OCI-LY7 (cell line): ENCODE measurements around the gene FAM222A. TPM values are rescaled to one million over a fixed set of nuclear protein-coding genes. Genes with fewer than 3 reads are reported as not detected.

Experiments
- BruUV-seq: library from RNA; stranded (reverse); fragments of 400-500 nt; replicated peaks from 2 replicates; lab custom pipeline; 2021; lab: Mats Ljungman, UMichigan
- CTCF ChIA-PET: fragments of 300-600 bp; sonication (Branson Sonifier 250); formaldehyde crosslinking; loops from one replicate; lab custom pipeline; 2022; ENCODE audit warnings: antibody characterized with exemption; ENCODE audit not compliant: unreplicated experiment; lab: Charles Lee
- POLR2A ChIA-PET: fragments of 300-600 bp; sonication (Branson Sonifier 250); formaldehyde crosslinking; loops from one replicate; lab custom pipeline; 2022; ENCODE audit warnings: antibody characterized with exemption; lab: Charles Lee
- DNase-seq: peaks from one replicate; pipeline ENCODE4 v3.0.0-alpha.2; 2015; ENCODE audit warnings: low spot score
- H2AFZ ChIP-seq: fragments of 200-600 bp; sonication (generic), shearing (Covaris generic); 2 replicates; pipeline ENCODE4 v1.6.1; 2014; ENCODE audit warnings: mild to moderate bottlenecking, antibody characterized with exemption, low read length, moderate library complexity
- H3K27ac ChIP-seq: fragments of 200-600 bp; sonication (generic); 2 replicates; pipeline ENCODE4 v1.5.1; 2014; ENCODE audit warnings: mixed run types, low read depth, mild to moderate bottlenecking, moderate library complexity, low read length, inconsistent platforms; ENCODE audit not compliant: poor library complexity, severe bottlenecking
- H3K36me3 ChIP-seq: fragments of 200-600 bp; sonication (generic); 2 replicates; pipeline ENCODE4 v1.6.1; 2014; ENCODE audit warnings: mild to moderate bottlenecking, antibody characterized with exemption, low read length, moderate library complexity, mixed read lengths; ENCODE audit not compliant: insufficient read depth
- H3K4me1 ChIP-seq: fragments of 200-600 bp; sonication (generic); 2 replicates; pipeline ENCODE4 v1.5.1; 2014; ENCODE audit warnings: mild to moderate bottlenecking, low read length; ENCODE audit not compliant: insufficient read depth, poor library complexity, severe bottlenecking
- H3K4me2 ChIP-seq: fragments of 200-600 bp; sonication (generic); 2 replicates; pipeline ENCODE4 v1.6.1; 2014; ENCODE audit warnings: mild to moderate bottlenecking, low read length
- H3K4me3 ChIP-seq: fragments of 200-600 bp; sonication (generic); 2 replicates; pipeline ENCODE4 v1.5.1; 2014; ENCODE audit warnings: mild to moderate bottlenecking, low read depth, low read length; ENCODE audit not compliant: poor library complexity, severe bottlenecking
- H3K79me2 ChIP-seq: fragments of 200-600 bp; sonication (generic); 2 replicates; pipeline ENCODE4 v1.6.1; 2016; ENCODE audit warnings: low read depth, mild to moderate bottlenecking, low read length, moderate library complexity, mixed read lengths; ENCODE audit not compliant: insufficient read depth
- H3K9me2 ChIP-seq: fragments of 200-600 bp; sonication (generic); 2 replicates; pipeline ENCODE4 v1.6.1; 2016; ENCODE audit warnings: mild to moderate bottlenecking, low read length, mixed read lengths; ENCODE audit not compliant: insufficient read depth
- H3K9me3 ChIP-seq: fragments of 200-600 bp; sonication (generic); 2 replicates; pipeline ENCODE4 v1.6.1; 2014; ENCODE audit warnings: mild to moderate bottlenecking, mixed run types, low read length, mixed read lengths
- H4K20me1 ChIP-seq: fragments of 200-600 bp; sonication (generic); 2 replicates; pipeline ENCODE4 v1.6.1; 2014; ENCODE audit warnings: mild to moderate bottlenecking, antibody characterized with exemption, low read length, moderate library complexity, mixed read lengths; ENCODE audit not compliant: insufficient read depth
- CTCF ChIP-seq: fragments of 200-600 bp; sonication (generic); conservative IDR thresholded peaks from 2 replicates; pipeline ENCODE4 v1.5.1; 2014; ENCODE audit warnings: mild to moderate bottlenecking, antibody characterized with exemption, low read length, moderate library complexity, mixed read lengths
- EZH2phosphoT487 ChIP-seq: fragments of 200-600 bp; sonication (generic); IDR thresholded peaks from 2 replicates; pipeline ENCODE4 v1.6.1; 2018; ENCODE audit warnings: low read depth, borderline replicate concordance, mild to moderate bottlenecking, mixed run types, antibody characterized with exemption, low read length, moderate library complexity, mixed read lengths
- intact Hi-C: fragments of 100-400 bp; cut with micrococcal nuclease; formaldehyde crosslinking; loops from one replicate; pipeline ENCODE4 v1.10.0; 2022; ENCODE audit not compliant: unreplicated experiment
- total RNA-seq, 2 experiments: library from RNA; depleted of rRNA in 1 of 2; stranded (reverse); fragments of >200 nt in 1 of 2; shearing (Covaris generic) in 1 of 2; gene quantifications; 2 replicates each; pipeline ENCODE4 v1.2.3, GENCODE V29; 2014 to 2022

Gene FAM222A
- total RNA-seq, 2 experiments from 2014 or later: 0.98 to 1.8 TPM

DNA sequence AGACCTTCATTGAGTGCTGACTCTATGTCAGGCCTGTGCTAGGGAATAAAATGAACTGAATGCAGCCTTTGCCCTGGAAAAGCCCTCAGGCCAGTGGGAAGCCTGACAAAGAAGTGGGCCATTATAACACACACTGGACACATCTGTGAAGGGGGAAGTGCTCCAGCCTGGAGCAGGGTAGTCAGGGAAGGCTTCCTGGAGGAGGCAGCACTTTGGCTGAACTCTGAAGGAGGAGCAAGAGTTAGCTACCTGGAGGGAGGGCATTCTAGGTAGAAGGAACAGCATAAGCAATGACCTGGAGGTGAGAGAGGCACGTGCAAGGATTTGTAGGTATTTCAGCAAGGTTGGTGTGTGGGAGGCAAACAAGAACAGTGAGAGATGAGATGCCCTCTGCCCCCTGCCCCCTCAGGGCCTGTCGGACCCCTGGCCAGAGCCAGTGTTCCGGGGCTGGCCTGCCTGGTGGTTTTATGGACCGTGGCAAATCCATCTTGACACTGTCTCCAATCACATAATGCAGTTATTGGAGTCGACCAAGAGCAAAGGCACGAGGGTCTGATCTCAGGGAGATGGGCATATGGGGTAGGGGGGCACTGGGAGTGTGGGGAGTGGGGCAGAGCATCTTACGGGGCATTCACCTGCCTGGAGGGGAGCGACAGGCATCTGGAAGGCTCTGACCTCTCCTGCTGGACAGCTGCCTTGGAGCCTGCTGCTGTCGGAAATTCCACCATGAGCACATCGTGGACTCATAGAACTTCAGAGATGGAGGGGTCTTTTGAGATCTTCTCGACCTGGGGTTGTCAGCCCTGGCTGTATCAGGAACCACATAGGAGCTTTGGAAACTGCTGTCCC lies 2.7 kb upstream of the FAM222A start:
- TF ChIP-seq CTCF (no peak), EZH2phosphoT487 (no peak)
- DNase-seq: no peak
- Histone ChIP-seq H3K36me3 (no peaks in the 10 kb centered on the region), H4K20me1 (no peaks in the 10 kb centered on the region), H3K9me2 (no peaks in the 10 kb centered on the region), H3K4me2 (no peak overlapping the region), H3K4me1 (peaks cover 13% of the 10 kb centered on the region), H3K27ac (no peak overlapping the region), H3K4me3 (no peak overlapping the region), H3K9me3 (no peaks in the 10 kb centered on the region), H2AFZ (no peak overlapping the region), H3K79me2 (no peaks in the 10 kb centered on the region)
- ChIA-PET CTCF (no interaction called here), POLR2A (no interaction called here)
- intact Hi-C loops: no loop called here
- no TSS peak for BruUV-seq

GRCh38 chr12:109711596-109712461 lies 1.8 kb upstream of the FAM222A start:
- H3K4me3 ChIP-seq: no peak overlapping the region
- no peak overlapping the region for H3K4me2 ChIP-seq
- H3K9me2 ChIP-seq: no peaks in the 10 kb centered on the region
- ChIA-PET POLR2A (no interaction called here), CTCF (interaction anchor here (0.6 kb wide), 1 partner anchor 69 kb away, joined by 6 read pairs; no protein-coding TSS in a partner anchor)
- H3K27ac ChIP-seq: no peak overlapping the region
- no peaks in the 10 kb centered on the region for H3K79me2 ChIP-seq
- TF ChIP-seq EZH2phosphoT487 (no peak), CTCF (no peak)
- H4K20me1 ChIP-seq: no peaks in the 10 kb centered on the region
- peaks cover 13% of the 10 kb centered on the region for H3K4me1 ChIP-seq
- no peaks in the 10 kb centered on the region for H3K9me3 ChIP-seq
- no peak overlapping the region for H2AFZ ChIP-seq
- no TSS peak for BruUV-seq
- H3K36me3 ChIP-seq: no peaks in the 10 kb centered on the region
- DNase-seq: no peak
- intact Hi-C loops: no loop called here
